ENCODE results near the gene ALB.

GRCh38 chr4:73451981-73452747, 48.1 kb downstream of the ALB start:
- TF ChIP-seq CTCF (conservative IDR thresholded peaks at IDR 0.05) (no peak), ZFX (IDR thresholded peaks at IDR 0.05) (no peak)
